RWPE1 (cell line): ENCODE data around the gene HCFC1.

ENCODE experiments used
- CTCF ChIA-PET: fragments of 350-600 bp; sonication (Branson Sonifier 250); formaldehyde crosslinking; extraction: SDS; loops from one replicate; lab custom pipeline; 2021; lab: Yijun Ruan, JAX
- POLR2A ChIA-PET: fragments of 400-600 bp; formaldehyde crosslinking; extraction: SDS; loops from one replicate; lab custom pipeline; 2020; ENCODE audit warnings: antibody characterized with exemption; ENCODE audit not compliant: low non-redundant PET; lab: Yijun Ruan, JAX
- DNase-seq: peaks from one replicate; pipeline ENCODE4 v3.0.0; 2012; ENCODE audit warnings: low spot score
- H3K27ac ChIP-seq: fragments of 450-650 bp; 2 replicates; pipeline ENCODE4 v1.5.1; 2017
- TF ChIP-seq, protein P1 (sequence below): fragments of 450-650 bp; conservative IDR thresholded peaks from 2 replicates; pipeline ENCODE4 v1.5.1; 2017; ENCODE audit warnings: low read depth, mild to moderate bottlenecking

Gene HCFC1

DNA sequence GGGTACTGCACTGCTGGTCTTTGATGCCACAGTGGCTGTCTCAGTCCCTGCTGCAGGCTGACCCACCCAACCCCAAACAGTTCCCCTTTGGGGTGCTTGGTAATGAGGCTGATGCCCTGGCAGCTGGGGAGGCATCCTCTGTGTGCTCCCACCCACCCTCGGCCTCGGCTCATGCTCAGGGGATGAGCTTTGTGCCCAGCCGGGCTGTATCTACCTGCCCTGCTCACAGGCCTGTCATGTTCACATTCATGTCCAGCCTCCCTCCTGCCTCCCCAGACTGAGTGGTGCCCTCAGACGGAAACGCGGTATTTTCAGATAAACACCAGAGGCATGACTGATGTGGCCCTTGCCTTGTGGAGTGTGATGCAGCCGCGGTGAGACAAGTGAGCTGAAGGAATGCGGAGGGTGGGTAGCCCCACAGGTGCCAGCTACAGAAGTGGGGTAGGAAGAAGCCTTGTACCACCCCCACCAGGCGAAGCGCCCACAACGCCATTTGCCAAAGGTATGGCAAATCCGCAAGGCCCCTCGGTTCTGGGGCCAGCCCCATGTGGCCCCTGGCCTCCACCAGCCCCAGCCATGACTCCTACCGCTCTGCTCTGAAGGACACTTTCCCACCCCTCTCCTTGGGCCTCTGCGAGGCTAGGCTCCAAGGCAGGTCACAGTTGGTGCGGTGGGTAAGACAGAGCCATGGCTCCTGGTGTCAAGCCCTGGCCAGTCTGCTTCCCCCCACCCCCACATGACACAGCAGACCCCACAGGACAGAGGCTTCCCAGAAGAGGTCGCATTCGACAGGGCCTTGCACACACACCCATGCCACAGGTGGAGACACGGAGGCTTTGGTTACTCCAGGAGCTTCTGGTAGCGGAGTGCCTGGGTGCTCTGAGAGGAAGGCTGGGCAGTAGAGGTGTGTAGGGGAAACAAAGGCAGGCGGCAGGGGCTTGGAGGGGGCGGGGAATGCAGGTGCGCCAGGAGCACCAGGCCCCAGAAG, 25.4 kb downstream of the HCFC1 start:
- ChIA-PET POLR2A (interaction anchor here (0.7 kb wide), 1 partner anchor 21 kb away, joined by 8 read pairs; no protein-coding TSS in a partner anchor), CTCF (interaction anchor here (0.6 to 1.2 kb wide), 5 partner anchors 22 to 276 kb away, joined by 3 to 4 read pairs (median 3); partner anchors contain the start of gene PLXNB3)
- DNase-seq: no peak
- peak overlapping the region; percentile 50 for H3K27ac ChIP-seq
- TF ChIP-seq, protein P1, sequence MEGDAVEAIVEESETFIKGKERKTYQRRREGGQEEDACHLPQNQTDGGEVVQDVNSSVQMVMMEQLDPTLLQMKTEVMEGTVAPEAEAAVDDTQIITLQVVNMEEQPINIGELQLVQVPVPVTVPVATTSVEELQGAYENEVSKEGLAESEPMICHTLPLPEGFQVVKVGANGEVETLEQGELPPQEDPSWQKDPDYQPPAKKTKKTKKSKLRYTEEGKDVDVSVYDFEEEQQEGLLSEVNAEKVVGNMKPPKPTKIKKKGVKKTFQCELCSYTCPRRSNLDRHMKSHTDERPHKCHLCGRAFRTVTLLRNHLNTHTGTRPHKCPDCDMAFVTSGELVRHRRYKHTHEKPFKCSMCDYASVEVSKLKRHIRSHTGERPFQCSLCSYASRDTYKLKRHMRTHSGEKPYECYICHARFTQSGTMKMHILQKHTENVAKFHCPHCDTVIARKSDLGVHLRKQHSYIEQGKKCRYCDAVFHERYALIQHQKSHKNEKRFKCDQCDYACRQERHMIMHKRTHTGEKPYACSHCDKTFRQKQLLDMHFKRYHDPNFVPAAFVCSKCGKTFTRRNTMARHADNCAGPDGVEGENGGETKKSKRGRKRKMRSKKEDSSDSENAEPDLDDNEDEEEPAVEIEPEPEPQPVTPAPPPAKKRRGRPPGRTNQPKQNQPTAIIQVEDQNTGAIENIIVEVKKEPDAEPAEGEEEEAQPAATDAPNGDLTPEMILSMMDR: no peak

DNA sequence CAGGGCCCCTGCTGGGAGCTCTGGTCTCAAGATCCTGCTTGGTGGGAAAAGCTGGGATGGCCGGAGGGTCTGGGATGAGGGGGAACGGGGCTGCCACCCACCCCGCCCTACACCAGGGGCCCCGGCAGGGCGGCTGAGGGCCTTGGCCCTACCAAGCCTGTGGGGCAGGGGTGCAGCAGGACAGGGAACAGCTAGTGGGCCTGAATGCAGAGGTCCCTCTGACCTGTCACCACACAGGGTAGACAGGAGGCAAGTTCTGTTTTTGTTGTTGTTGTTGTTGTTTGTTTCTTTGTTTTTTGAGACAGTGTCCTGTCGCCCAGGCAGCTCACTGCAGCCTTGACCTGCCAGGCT, 26.8 kb downstream of the HCFC1 start:
- POLR2A ChIA-PET: no interaction called here
- TF ChIP-seq, protein P1: no peak
- no peak overlapping the region for H3K27ac ChIP-seq
- CTCF ChIA-PET: interaction anchor here (0.6 kb wide), 1 partner anchor 19 kb away, joined by 3 read pairs; the partner anchor contains the start of gene ARHGAP4
- DNase-seq: no peak

DNA sequence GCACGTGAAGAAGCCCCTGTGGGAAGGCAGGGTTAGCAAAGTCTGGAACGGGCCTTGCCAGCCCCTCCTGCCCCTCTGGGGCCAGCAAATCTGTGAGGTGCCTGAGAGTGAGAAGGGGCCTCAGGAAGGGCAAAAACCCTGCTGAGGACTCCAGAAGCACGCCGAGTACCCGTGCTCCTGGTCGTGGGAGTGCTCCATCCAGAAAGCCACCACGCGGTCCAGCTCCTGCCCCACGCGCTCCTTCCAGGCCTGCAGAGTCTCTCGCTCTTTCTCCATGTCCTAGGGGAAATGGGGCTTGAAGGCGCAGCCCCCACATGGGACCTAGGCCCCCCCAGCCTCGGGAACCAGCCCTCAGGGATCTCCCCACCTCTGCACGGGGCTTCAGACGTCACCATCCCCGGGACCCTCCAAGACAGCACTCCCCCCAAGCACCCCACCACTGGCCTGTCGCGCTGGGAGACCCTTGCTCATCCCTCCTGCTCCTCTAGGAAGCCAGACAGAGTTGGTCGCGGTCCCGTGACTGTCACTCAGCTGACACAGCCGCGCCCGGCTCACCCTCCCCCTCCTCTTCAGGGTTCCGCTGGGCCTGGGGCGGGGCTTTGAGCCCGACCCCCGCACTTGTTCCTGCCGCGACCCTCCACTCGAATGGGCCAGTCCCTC, 27.3 kb downstream of the HCFC1 start, which contains the start of gene RENBP:
Gene RENBP, minus strand, starts transcription at position 504 of the 660 bp plus-strand sequence. Its CDS starts 33 bp downstream, at position 471.
- TF ChIP-seq, protein P1: no peak
- no peak for DNase-seq
- POLR2A ChIA-PET: no interaction called here
- no peak within 1 kb of the TSS for H3K27ac ChIP-seq
- CTCF ChIA-PET: no interaction called here

DNA sequence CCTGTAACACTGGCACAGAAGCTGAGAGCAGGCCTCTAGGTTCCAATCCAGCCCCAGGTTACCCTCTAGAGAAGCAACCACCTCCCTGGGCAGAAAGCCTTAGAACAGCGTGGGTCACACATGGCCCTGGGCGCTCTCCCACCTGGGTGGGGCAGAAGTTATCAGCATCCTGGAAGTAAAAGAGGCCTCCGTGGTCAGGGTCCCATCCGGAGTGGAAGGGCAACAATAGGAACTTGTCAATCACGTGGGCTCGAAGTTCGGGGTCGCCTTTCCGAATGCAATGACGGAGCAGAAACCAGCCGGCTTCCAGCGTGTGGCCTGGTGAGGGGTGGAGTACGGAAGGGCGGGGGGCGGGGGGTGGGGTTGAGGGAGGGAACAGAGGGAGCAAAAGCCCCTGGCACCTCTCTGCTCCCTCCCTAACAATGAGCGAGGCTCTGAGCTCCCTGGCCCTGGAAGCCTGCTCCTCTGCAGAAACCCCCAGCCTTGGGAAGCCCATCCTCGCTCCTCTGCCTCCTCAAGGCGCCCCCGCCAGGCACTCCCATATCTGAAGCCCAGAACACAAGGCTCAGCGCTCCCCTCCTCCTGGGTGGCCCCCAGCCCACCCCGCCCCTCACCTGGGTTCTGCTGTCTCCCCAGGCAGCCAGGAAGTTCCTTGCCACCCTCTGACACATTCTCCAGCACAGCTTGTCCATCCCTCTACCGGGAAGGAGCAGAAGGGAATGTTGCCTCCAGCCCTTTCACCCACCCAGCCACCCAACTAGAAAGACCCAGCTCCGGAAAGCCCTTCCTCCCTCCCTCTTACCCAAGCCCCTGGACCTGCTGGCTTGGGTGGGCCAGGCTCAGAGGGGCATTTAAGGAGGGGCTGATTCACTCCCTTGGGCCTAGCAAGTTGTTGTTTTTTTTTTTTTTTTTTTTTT, 30.0 kb downstream of the HCFC1 start:
- ChIA-PET POLR2A (no interaction called here), CTCF (no interaction called here)
- no peak for DNase-seq
- TF ChIP-seq, protein P1: no peak
- H3K27ac ChIP-seq: no peak overlapping the region

DNA sequence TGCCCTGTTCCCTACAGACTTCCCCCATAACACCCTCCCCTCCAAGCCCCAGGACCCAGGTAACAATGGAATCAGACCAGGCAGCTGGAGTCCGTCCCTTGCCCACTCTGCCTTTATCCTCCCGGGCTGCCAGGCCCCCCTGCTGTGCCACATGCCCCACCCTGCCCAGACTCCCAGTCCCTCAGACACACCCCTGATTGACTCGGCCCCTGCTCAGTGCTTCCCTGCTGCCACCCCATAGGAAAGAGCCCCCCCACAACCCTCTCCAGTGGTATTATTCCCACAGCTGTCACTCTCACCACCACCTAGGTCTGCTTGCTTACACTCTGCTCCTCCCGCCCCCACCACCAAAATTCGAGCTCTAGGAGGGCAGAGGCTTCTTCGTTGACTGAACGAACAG, 32.0 kb downstream of the HCFC1 start:
- POLR2A ChIA-PET: no interaction called here
- CTCF ChIA-PET: interaction anchor here (1.1 kb wide), 1 partner anchor 56 kb away, joined by 4 read pairs; no protein-coding TSS in a partner anchor
- H3K27ac ChIP-seq: no peak overlapping the region
- TF ChIP-seq, protein P1: no peak
- no peak for DNase-seq
